Gastroesophageal sphincter (tissue), 4 donors: ENCODE measurements around the gene CAMK2N2. TPM values are rescaled to one million over a fixed set of nuclear protein-coding genes. Genes with fewer than 3 reads are reported as not detected.

Source experiments
- ATAC-seq: fragments of 150-250 bp; one replicate; pipeline ENCODE4 v1.9.1; 2016; ENCODE audit warnings: mild to moderate bottlenecking, moderate library complexity
- H3K27ac ChIP-seq, 4 donors: fragments of 200-600 bp; sonication (generic) in 3 of 4; 1 replicate in 3 of 4; 2 replicates in 1 of 4; pipeline ENCODE4 v1.5.1; 2016 to 2019
- H3K27me3 ChIP-seq: fragments of 200-600 bp; sonication (generic); one replicate; pipeline ENCODE4 v1.5.1; 2019
- H3K36me3 ChIP-seq, 2 donors: fragments of 200-600 bp; sonication (generic); one replicate each; pipeline ENCODE4 v1.5.1; 2019; ENCODE audit warnings: control low read depth in 1 of 2
- H3K4me1 ChIP-seq, 3 donors: fragments of 200-600 bp; sonication (generic); 1 replicate in 2 of 3; 2 replicates in 1 of 3; pipeline ENCODE4 v1.5.1; 2016 to 2019; ENCODE audit warnings: control low read depth in 2 of 3
- H3K4me3 ChIP-seq, 2 donors: fragments of 200-600 bp; sonication (generic); one replicate each; pipeline ENCODE4 v1.5.1; 2019; ENCODE audit warnings: mild to moderate bottlenecking in 1 of 2, moderate library complexity in 1 of 2
- H3K9me3 ChIP-seq, 3 donors: fragments of 200-600 bp; sonication (generic); one replicate each; pipeline ENCODE4 v1.5.1; 2017 to 2019; ENCODE audit warnings: control low read depth in 2 of 3
- EP300 ChIP-seq: sonication (generic); formaldehyde crosslinking; IDR thresholded peaks from one replicate; pipeline ENCODE4 v1.6.1; 2017; ENCODE audit warnings: antibody characterized with exemption, mild to moderate bottlenecking
- POLR2A ChIP-seq, 2 donors: fragments of 450-650 bp; IDR thresholded peaks; one replicate each; pipeline ENCODE4 v1.6.1; 2017; ENCODE audit warnings: antibody characterized with exemption in 2 of 2, mild to moderate bottlenecking in 2 of 2, moderate library complexity in 1 of 2
- POLR2AphosphoS5 ChIP-seq: sonication (generic); formaldehyde crosslinking; IDR thresholded peaks from one replicate; pipeline ENCODE4 v1.6.1; 2017; ENCODE audit warnings: antibody characterized with exemption
- WGBS, 2 donors: methylation state at CpG; one replicate each; pipeline ENCODE4 v1.1.5; 2018; ENCODE audit warnings: low coverage in 1 of 2; 5-methylcytosine and 5-hydroxymethylcytosine counted together
- total RNA-seq, 4 donors: library from RNA; depleted of rRNA; stranded (reverse); fragments of >200 nt; gene quantifications; one replicate each; pipeline ENCODE4 v1.1.0, GENCODE V29; 2016
- TF ChIP-seq, protein P1 (sequence below), 4 experiments: fragments of 200-600 bp in 2 of 4; fragments of 450-650 bp in 2 of 4; sonication (generic) in 1 of 4; IDR thresholded peaks; one replicate each; pipeline ENCODE4 v1.5.1; 2017 to 2019; ENCODE audit warnings: antibody characterized with exemption in 4 of 4, mild to moderate bottlenecking in 2 of 4, moderate library complexity in 2 of 4

CAMK2N2 gene
- total RNA-seq, 4 donors from 2014 or later = not detected

DNA sequence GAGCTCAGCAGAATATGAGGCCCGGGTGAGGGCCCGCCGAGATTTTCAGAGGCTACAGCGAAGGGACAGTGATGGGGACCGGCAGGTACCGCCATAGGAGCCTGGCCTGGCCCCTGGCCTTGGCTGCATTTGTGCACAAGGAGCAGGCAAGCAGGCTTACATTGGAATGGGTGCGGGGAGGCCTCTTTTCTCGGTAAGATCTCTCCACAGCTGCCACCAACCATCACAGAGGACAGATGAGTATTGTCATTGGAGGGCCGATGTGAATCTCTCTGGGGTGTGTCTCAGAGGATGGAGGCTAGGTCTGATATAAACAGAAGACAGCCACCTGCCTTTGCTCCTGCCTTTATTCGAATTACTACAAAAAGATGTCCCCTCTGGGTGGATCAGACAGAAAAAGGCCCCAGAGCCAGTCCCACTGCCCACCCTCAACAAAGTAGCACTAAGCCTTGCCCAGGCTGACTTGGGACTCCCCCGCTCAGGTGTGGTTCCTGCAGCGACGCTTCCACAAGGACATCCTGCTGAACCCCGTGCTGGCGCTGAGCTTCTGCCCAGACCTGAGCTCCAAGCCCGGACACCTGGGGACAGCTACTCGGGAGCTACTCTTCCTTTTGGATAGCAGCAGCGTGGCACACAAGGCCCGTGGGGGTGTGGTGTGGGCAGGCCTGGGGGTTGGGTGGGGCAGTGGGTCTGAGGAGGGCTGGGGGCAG, 26.5 kb downstream of the CAMK2N2 start:
- Histone ChIP-seq H3K4me1 (peaks cover 0 to 13% (median 12%) of the 10 kb centered on the region in 3 donors), H3K4me3 (no peak overlapping the region), H3K36me3 (no peaks in the 10 kb centered on the region), H3K27me3 (peaks cover 95% of the 10 kb centered on the region), H3K9me3 (no peaks in the 10 kb centered on the region), H3K27ac (no peak overlapping the region)
- 80 to 90% methylated on average over 1 to 2 of the region's 19 CpGs for whole genome bisulfite sequencing, 2 donors
- ATAC-seq = no peak
- TF ChIP-seq POLR2AphosphoS5 = no peak
- TF ChIP-seq, protein P1, sequence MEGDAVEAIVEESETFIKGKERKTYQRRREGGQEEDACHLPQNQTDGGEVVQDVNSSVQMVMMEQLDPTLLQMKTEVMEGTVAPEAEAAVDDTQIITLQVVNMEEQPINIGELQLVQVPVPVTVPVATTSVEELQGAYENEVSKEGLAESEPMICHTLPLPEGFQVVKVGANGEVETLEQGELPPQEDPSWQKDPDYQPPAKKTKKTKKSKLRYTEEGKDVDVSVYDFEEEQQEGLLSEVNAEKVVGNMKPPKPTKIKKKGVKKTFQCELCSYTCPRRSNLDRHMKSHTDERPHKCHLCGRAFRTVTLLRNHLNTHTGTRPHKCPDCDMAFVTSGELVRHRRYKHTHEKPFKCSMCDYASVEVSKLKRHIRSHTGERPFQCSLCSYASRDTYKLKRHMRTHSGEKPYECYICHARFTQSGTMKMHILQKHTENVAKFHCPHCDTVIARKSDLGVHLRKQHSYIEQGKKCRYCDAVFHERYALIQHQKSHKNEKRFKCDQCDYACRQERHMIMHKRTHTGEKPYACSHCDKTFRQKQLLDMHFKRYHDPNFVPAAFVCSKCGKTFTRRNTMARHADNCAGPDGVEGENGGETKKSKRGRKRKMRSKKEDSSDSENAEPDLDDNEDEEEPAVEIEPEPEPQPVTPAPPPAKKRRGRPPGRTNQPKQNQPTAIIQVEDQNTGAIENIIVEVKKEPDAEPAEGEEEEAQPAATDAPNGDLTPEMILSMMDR (IDR thresholded peaks at IDR 0.05) = no peak
- no peak for TF ChIP-seq EP300
- no peak for TF ChIP-seq POLR2A (IDR thresholded peaks at IDR 0.05)

DNA sequence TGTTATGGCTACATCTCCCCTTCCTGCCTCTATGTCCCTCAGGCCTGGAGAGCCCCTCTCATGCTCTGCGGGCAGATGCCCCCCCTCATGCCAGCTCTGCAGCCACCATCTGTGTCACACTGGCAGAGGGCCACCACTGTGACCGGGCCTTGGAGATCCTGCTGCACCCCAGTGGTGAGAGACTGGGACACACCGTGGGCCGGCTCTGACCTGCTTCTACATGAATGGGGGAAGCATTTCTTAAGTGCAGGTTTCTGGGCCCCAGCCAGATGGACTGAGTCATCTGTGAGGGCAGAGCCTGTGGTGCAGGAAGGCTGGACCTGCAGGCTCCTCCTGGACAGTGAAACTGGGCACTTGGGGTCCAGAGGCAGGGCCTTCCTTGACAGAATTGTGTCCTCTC, 27.1 kb downstream of the CAMK2N2 start:
- peaks cover 95% of the 10 kb centered on the region for H3K27me3 ChIP-seq
- no CpG with 5 or more reads among the region's 4 CpGs for WGBS, 2 donors
- H3K4me3 ChIP-seq = no peak overlapping the region
- ATAC-seq = no peak
- no peaks in the 10 kb centered on the region for H3K9me3 ChIP-seq
- no peak overlapping the region for H3K27ac ChIP-seq
- H3K36me3 ChIP-seq = no peaks in the 10 kb centered on the region
- H3K4me1 ChIP-seq = peaks cover 0 to 19% (median 17%) of the 10 kb centered on the region in 3 donors
- TF ChIP-seq POLR2AphosphoS5 = no peak
- TF ChIP-seq EP300 = no peak
- no peak for TF ChIP-seq POLR2A (IDR thresholded peaks at IDR 0.05)

GRCh38 chr3:184233127-184233843, 28.1 kb downstream of the CAMK2N2 start:
- Histone ChIP-seq H3K36me3 (no peaks in the 10 kb centered on the region), H3K4me1 (peaks cover 0 to 28% (median 23%) of the 10 kb centered on the region in 3 donors), H3K27ac (no peak overlapping the region), H3K27me3 (peaks cover 95% of the 10 kb centered on the region), H3K4me3 (no peak overlapping the region), H3K9me3 (no peaks in the 10 kb centered on the region)
- WGBS, 2 donors = no CpG with 5 or more reads among the region's 23 CpGs
- TF ChIP-seq POLR2A (IDR thresholded peaks at IDR 0.05) (no peak), POLR2AphosphoS5 (no peak), EP300 (no peak)
- TF ChIP-seq, protein P1 (IDR thresholded peaks at IDR 0.05) = no peak
- ATAC-seq = no peak

DNA sequence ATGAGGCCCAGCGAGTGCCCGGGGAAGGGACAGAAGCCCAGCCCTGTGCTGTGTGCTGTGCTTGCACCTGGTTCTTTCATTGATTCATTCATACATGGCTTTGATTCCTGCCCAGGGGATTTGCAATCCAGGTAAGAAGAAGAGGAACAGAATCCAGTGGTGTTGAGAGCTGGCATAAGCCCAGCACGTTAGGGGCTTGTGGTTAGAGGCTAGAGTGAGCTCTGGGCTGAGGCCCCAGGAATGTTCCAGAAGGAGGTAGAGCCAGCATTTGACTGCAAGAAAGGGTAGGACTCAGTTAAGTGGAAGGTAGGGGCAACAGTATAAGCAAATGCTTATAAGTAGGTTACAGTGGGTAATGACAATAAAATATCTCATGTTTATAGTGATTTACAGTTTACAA, 29.7 kb downstream of the CAMK2N2 start:
- TF ChIP-seq EP300 (no peak), POLR2AphosphoS5 (no peak), POLR2A (IDR thresholded peaks at IDR 0.05) (no peak)
- TF ChIP-seq, protein P1 (IDR thresholded peaks at IDR 0.05) = no peak
- 58 to 100% methylated on average over 1 to 3 of the region's 3 CpGs for WGBS, 2 donors
- Histone ChIP-seq H3K9me3 (no peaks in the 10 kb centered on the region), H3K4me1 (peaks cover 0 to 29% (median 23%) of the 10 kb centered on the region in 3 donors), H3K27me3 (peaks cover 97% of the 10 kb centered on the region), H3K36me3 (no peaks in the 10 kb centered on the region), H3K4me3 (no peak overlapping the region), H3K27ac (no peak overlapping the region)
- ATAC-seq = no peak

- 26 to 51% methylated on average over 5 of the region's 79 CpGs for WGBS, 2 donors
- no peaks in the 10 kb centered on the region for H3K9me3 ChIP-seq
- no peak overlapping the region for H3K27ac ChIP-seq
- TF ChIP-seq POLR2A (IDR thresholded peaks at IDR 0.05) (no peak), POLR2AphosphoS5 (no peak)
- TF ChIP-seq, protein P1 (IDR thresholded peaks at IDR 0.05) = no peak
- H3K4me1 ChIP-seq = peaks cover 0 to 29% (median 23%) of the 10 kb centered on the region in 3 donors
- H3K36me3 ChIP-seq = no peaks in the 10 kb centered on the region
- peak overlapping the region in 1 of 2 donors; percentile 60 for H3K4me3 ChIP-seq
- no peak for ATAC-seq
- peaks cover 97% of the 10 kb centered on the region for H3K27me3 ChIP-seq
Measured at GRCh38 chr3:184230603-184231528, 30.5 kb downstream of the CAMK2N2 start.
